ENCODE data around the gene UBAP1L. TPM values are rescaled to one million over a fixed set of nuclear protein-coding genes. Genes with fewer than 3 reads are reported as not detected.
"Not testable (repeated sequence)": the region's sequence is repeated elsewhere in the genome, so short reads cannot be mapped to it uniquely, and the experiment has no call there.

UBAP1L gene
- total RNA-seq, 1 donor from 2014 or later = 9.6 TPM

DNA sequence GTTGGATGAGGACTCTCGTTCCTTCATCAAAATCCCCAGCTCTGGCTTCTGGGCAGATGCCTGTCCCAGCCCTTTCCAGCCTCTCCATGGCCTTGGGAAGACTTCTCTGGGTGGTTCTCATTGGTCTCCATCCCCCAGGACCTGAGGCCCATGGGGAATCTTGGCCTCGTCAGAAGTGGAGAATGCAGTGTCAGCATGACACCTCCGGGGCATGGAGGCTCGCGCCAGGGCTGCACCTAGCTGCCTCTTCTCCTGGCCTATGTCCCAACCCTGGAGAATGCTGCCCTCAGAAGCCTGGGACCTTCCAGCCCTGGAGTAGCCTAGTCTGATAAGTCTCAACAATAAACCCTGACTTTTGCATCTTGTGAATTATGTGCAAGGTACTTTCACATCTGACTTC lies 35.4 kb downstream of the UBAP1L start:
- DNase-seq (no peak), ATAC-seq (ENCODE audit: low read depth) (no peak)
- Mint-ChIP-seq H3K4me3 (no peak overlapping the region), H3K9me3 (no peaks in the 10 kb centered on the region), H3K27me3 (peaks cover 61% of the 10 kb centered on the region), H3K36me3 (ENCODE audit: low read depth) (no peaks in the 10 kb centered on the region), H3K27ac (no peak overlapping the region), H3K4me1 (peaks cover 7% of the 10 kb centered on the region)
- CTCF ChIA-PET = interaction anchor here (1.1 kb wide), 1 partner anchor 46 kb away, joined by 5 read pairs; no protein-coding TSS in a partner anchor
- intact Hi-C loops (cut with micrococcal nuclease) = no loop called here
- TF ChIP-seq, protein P1, sequence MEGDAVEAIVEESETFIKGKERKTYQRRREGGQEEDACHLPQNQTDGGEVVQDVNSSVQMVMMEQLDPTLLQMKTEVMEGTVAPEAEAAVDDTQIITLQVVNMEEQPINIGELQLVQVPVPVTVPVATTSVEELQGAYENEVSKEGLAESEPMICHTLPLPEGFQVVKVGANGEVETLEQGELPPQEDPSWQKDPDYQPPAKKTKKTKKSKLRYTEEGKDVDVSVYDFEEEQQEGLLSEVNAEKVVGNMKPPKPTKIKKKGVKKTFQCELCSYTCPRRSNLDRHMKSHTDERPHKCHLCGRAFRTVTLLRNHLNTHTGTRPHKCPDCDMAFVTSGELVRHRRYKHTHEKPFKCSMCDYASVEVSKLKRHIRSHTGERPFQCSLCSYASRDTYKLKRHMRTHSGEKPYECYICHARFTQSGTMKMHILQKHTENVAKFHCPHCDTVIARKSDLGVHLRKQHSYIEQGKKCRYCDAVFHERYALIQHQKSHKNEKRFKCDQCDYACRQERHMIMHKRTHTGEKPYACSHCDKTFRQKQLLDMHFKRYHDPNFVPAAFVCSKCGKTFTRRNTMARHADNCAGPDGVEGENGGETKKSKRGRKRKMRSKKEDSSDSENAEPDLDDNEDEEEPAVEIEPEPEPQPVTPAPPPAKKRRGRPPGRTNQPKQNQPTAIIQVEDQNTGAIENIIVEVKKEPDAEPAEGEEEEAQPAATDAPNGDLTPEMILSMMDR (IDR thresholded peaks at IDR 0.05) = no peak
- POLR2A ChIA-PET = no interaction called here

DNA sequence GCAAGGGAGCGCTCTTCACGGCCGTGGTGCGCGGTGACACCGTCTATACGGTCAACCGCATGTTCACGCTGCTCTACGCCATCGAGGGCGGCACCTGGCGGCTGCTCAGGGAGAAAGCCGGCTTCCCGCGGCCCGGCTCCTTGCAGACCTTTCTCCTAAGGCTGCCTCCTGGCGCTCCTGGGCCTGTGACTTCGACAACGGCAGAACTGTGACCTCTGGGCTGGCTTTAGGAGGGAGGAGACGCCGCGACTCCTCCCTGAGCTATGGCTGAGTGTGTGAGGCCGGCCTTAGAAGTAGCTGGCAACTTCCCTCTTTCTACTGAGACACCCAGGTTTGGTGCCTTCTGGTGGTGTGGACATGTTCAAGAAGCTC lies 37.0 kb downstream of the UBAP1L start:
- TF ChIP-seq, protein P1 (IDR thresholded peaks at IDR 0.05) = no peak
- Mint-ChIP-seq H3K36me3 (ENCODE audit: low read depth) (no peaks in the 10 kb centered on the region), H3K27ac (no peak overlapping the region), H3K9me3 (no peaks in the 10 kb centered on the region), H3K4me1 (peaks cover 7% of the 10 kb centered on the region), H3K27me3 (peaks cover 50% of the 10 kb centered on the region), H3K4me3 (peak overlapping the region; percentile 58)
- CTCF ChIA-PET = interaction anchor here (0.8 to 1.5 kb wide), 4 partner anchors 9 to 355 kb away, joined by 3 to 7 read pairs (median 3); no protein-coding TSS in a partner anchor
- peak; percentile 34 for DNase-seq
- intact Hi-C loops (cut with micrococcal nuclease) = loop anchor here (1.0 kb wide), 2 partner anchors 24 to 45 kb away; no protein-coding TSS in a partner anchor
- POLR2A ChIA-PET = no interaction called here
- peak; percentile 56 for ATAC-seq (ENCODE audit: low read depth)

DNA sequence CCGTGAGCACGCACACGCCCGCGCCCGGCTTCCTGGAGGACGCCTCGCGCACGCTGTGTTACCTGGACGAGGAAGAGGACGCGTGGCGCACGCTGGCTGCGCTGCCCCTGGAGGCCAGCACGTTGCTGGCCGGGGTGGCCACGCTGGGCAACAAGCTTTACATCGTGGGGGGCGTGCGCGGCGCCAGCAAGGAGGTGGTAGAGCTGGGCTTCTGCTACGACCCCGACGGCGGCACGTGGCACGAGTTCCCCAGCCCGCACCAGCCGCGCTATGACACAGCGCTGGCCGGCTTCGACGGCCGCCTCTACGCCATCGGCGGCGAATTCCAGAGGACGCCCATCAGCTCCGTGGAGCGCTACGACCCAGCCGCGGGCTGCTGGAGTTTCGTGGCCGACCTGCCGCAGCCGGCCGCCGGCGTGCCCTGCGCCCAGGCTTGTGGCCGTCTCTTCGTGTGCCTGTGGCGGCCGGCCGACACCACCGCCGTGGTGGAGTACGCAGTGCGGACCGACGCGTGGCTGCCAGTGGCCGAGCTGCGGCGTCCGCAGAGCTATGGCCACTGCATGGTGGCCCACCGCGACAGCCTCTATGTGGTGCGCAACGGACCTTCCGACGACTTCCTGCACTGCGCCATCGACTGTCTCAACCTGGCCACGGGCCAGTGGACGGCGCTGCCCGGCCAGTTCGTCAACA lies 37.6 kb downstream of the UBAP1L start:
- intact Hi-C loops (cut with micrococcal nuclease) = no loop called here
- ChIA-PET POLR2A (no interaction called here), CTCF (interaction anchor here (0.8 to 1.5 kb wide), 2 partner anchors 42 to 354 kb away, joined by 3 read pairs; no protein-coding TSS in a partner anchor)
- Mint-ChIP-seq H3K9me3 (no peaks in the 10 kb centered on the region), H3K4me1 (peaks cover 7% of the 10 kb centered on the region), H3K36me3 (ENCODE audit: low read depth) (no peaks in the 10 kb centered on the region), H3K4me3 (peak overlapping the region; percentile 58), H3K27me3 (peaks cover 44% of the 10 kb centered on the region), H3K27ac (no peak overlapping the region)
- DNase-seq (no peak), ATAC-seq (ENCODE audit: low read depth) (no peak)
- TF ChIP-seq, protein P1 (IDR thresholded peaks at IDR 0.05) = no peak

DNA sequence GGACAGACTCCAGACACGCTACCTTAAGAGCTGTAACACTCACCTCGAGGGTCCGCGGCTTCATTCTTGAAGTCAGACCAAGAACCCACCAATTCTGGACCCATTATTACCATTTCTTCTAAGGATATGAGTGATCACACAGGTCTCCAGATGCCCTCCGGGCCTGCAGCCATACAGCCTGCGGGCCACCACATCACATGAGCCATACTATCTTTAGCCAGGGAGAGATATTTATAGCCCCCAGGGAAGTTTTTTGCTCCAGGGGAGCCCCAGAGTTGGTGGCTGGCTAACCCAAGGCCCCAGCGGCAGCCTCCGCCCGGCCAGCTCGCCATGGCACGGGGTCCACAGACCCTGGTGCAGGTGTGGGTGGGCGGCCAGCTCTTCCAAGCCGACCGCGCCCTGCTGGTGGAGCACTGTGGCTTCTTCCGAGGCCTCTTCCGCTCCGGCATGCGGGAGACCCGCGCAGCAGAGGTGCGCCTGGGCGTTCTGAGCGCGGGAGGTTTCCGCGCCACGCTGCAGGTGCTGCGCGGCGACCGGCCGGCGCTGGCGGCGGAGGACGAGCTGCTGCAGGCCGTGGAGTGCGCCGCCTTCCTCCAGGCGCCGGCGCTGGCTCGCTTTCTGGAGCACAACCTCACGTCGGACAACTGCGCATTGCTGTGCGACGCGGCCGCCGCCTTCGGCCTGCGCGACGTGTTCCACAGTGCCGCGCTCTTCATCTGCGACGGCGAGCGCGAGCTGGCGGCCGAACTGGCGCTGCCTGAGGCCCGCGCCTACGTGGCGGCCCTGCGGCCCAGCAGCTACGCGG lies 38.3 kb downstream of the UBAP1L start, which contains the start of gene KBTBD13:
Gene KBTBD13 (plus strand): TSS at position 261 of the 805 bp plus-strand sequence. CDS start 70 bp downstream, at position 331.
- DNase-seq (no peak), ATAC-seq (ENCODE audit: low read depth) (no peak)
- ChIA-PET POLR2A (no interaction called here), CTCF (no interaction called here)
- no peak within 1 kb of the TSS for H3K4me3 Mint-ChIP-seq
- H3K9me3 Mint-ChIP-seq = no peaks in the 10 kb centered on the region
- peaks cover 7% of the 10 kb centered on the region for H3K4me1 Mint-ChIP-seq
- H3K36me3 Mint-ChIP-seq (ENCODE audit: low read depth) = no peaks in the 10 kb centered on the region
- peaks cover 37% of the 10 kb centered on the region for H3K27me3 Mint-ChIP-seq
- H3K27ac Mint-ChIP-seq = no peak within 1 kb of the TSS
- intact Hi-C loops (cut with micrococcal nuclease) = no loop called here
- TF ChIP-seq, protein P1 (IDR thresholded peaks at IDR 0.05) = no peak

DNA sequence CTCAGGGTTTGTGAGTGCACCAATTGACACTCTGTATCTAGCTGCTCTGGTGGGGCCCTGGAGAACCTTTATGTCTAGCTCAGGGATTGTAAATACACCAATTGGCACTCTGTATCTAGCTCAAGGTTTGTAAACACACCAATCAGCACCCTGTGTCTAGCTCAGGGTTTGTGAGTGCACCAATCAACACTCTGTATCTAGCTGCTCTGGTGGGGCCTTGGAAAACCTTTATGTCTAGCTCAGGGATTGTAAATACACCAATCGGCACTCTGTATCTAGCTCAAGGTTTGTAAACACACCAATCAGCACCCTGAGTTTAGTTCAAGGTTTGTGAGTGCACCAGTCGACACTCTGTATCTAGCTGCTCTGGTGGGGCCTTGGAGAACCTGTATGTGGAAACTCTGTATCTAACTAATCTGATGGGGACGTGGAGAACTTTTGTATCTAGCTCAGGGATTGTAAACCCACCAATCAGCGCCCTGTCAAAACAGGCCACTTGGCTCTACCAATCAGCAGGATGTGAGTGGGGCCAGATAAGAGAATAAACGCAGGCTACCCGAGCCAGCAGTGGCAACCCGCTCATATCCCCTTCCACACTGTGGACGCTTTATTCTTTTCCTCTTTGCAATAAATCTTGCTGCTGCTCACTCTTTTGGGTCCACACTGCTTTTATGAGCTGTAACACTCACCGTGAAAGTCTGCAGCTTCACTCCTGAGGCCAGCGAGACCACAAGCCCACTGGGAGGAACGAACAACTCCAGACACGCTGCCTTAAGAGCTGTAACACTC lies 39.2 kb downstream of the UBAP1L start:
- H3K27ac Mint-ChIP-seq; DNase-seq; H3K9me3 Mint-ChIP-seq; H3K4me1 Mint-ChIP-seq; intact Hi-C loops (cut with micrococcal nuclease); ATAC-seq (ENCODE audit: low read depth); CTCF ChIA-PET; H3K4me3 Mint-ChIP-seq; POLR2A ChIA-PET; H3K36me3 Mint-ChIP-seq (ENCODE audit: low read depth): not testable (repeated sequence)
- H3K27me3 Mint-ChIP-seq = peaks cover 28% of the 10 kb centered on the region

DNA sequence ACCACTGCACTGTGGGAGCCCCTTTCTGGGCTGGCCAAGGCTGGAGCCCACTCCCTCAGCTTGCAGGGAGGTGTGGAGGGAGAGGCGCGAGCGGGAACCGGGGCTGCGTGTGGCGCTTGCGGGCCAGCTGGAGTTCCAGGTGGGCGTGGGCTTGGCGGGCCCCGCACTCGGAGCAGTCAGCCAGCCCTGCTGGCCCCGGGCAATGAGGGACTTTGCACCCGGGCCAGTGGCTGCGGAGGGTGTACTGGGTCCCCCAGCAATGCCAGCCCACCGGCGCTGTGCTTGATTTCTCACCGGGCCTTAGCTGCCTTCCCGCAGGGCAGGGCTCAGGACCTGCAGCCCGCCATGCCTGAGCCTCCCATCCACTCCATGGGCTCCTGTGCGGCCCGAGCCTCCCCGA lies 40.1 kb downstream of the UBAP1L start:
- DNase-seq; H3K4me3 Mint-ChIP-seq; H3K9me3 Mint-ChIP-seq; intact Hi-C loops (cut with micrococcal nuclease); H3K4me1 Mint-ChIP-seq; H3K27ac Mint-ChIP-seq; CTCF ChIA-PET; ATAC-seq (ENCODE audit: low read depth); H3K36me3 Mint-ChIP-seq (ENCODE audit: low read depth); POLR2A ChIA-PET: not testable (repeated sequence)
- peaks cover 26% of the 10 kb centered on the region for H3K27me3 Mint-ChIP-seq
